Thyroid gland (tissue), 4 donors: ENCODE data around the gene TRIP12.
"Not testable (repeated sequence)": the region's sequence is repeated elsewhere in the genome, so short reads cannot be mapped to it uniquely, and the experiment has no call there.

Experiments used
- CTCF ChIP-seq, 6 experiments: fragments of 200-600 bp in 3 of 6; fragments of 450-650 bp in 3 of 6; sonication (generic) in 3 of 6; IDR thresholded peaks; one replicate each; pipeline ENCODE4 v1.5.1; 2016 to 2019; ENCODE audit warnings: antibody characterized with exemption in 6 of 6, mild to moderate bottlenecking in 2 of 6, inconsistent platforms in 1 of 6, moderate library complexity in 1 of 6
- POLR2A ChIP-seq, 2 donors: fragments of 450-650 bp; IDR thresholded peaks; one replicate each; pipeline ENCODE4 v1.6.1; 2017; ENCODE audit warnings: antibody characterized with exemption in 2 of 2, mild to moderate bottlenecking in 2 of 2, moderate library complexity in 1 of 2

DNA sequence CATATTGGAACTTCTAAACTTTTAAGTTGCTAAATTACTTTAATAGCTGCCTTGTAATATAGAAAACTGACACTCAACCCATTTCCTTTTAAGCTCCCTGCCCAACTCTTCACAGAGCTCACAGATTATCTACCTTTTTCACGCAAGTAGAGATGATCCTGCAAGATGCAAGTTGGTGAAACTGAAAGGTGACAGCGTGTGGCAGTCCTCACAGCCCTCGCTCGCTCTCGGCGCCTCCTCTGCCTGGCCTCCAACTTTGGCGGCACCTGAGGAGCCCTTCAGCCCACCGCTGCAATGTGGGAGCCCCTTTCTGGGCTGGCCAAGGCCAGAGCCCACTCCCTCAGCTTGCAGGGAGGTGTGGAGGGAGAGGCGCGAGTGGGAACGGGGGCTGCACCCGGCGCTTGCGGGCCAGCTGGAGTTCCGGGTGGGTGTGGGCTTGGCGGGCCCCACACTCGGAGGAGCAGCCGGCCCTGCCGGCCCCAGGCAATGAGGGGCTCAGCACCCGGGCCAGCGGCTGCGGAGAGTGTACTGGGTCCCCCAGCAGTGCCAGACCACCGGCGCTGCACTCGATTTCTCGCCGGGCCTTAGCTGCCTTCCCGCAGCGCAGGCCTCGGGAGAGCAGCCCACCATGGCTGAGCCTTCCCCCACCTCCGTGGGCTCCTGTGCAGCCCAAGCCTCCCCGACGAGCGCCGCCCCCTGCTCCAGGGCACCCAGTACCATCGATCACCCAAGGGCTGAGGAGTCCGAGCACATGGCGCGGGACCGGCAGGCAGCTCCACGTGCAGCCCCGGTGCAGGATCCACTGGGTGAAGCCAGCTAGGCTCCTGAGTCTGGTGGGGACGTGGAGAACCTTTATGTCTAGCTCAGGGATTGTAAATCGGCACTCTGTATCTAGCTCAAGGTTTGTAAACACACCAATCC lies 71.2 kb downstream of the TRIP12 start:
- TF ChIP-seq CTCF, POLR2A (IDR thresholded peaks at IDR 0.05): not testable (repeated sequence)
